Measurements from ENCODE around the gene TCERG1L.

GRCh38 chr10:131169146-131169545, 142.4 kb downstream of the TCERG1L start:
- TF ChIP-seq SIN3A (IDR thresholded peaks at IDR 0.05; ENCODE audit: borderline replicate concordance, insufficient read depth, low read length): no peak
- TF ChIP-seq POLR2AphosphoS5 (IDR thresholded peaks at IDR 0.05; ENCODE audit: low read depth, low read length): no peak
- no peak for TF ChIP-seq REST (IDR thresholded peaks at IDR 0.05; ENCODE audit: insufficient read depth in 1 of 2, low read depth in 2 of 2, low read length in 2 of 2)
- TF ChIP-seq TAF1 (IDR thresholded peaks at IDR 0.05; ENCODE audit: borderline replicate concordance, insufficient read depth, low read length): no peak
- TF ChIP-seq FOXP2 (optimal IDR thresholded peaks at IDR 0.05; ENCODE audit: borderline replicate concordance, extremely low read depth, extremely low read length, insufficient read depth): no peak
